ENCODE measurements around the gene ADARB1.

The ADARB1 gene

GRCh38 chr21:45091550-45092322 is 17.4 kb downstream of the ADARB1 start:
- DNase-seq (ENCODE audit: low read depth in 2 of 2, low spot score in 1 of 2), result no peak

- DNase-seq (ENCODE audit: low read depth in 2 of 2, low spot score in 1 of 2), result no peak
Measured at GRCh38 chr21:45093035-45093532, 18.7 kb downstream of the ADARB1 start.

GRCh38 chr21:45094412-45094811 is 20.0 kb downstream of the ADARB1 start:
- DNase-seq (ENCODE audit: low read depth in 2 of 2, low spot score in 1 of 2), result no peak

GRCh38 chr21:45095505-45095904 is 21.1 kb downstream of the ADARB1 start:
- DNase-seq (ENCODE audit: low read depth in 2 of 2, low spot score in 1 of 2), result no peak

GRCh38 chr21:45096217-45096616 is 21.8 kb downstream of the ADARB1 start:
- DNase-seq (ENCODE audit: low read depth in 2 of 2, low spot score in 1 of 2), result no peak

GRCh38 chr21:45097827-45098387 is 23.5 kb downstream of the ADARB1 start:
- no peak for DNase-seq (ENCODE audit: low read depth in 2 of 2, low spot score in 1 of 2)

GRCh38 chr21:45098867-45099266 is 24.5 kb downstream of the ADARB1 start:
- no peak for DNase-seq (ENCODE audit: low read depth in 2 of 2, low spot score in 1 of 2)

GRCh38 chr21:45099571-45099970 is 25.2 kb downstream of the ADARB1 start:
- no peak for DNase-seq (ENCODE audit: low read depth in 2 of 2, low spot score in 1 of 2)

- DNase-seq (ENCODE audit: low read depth in 2 of 2, low spot score in 1 of 2), result no peak
Measured at GRCh38 chr21:45100866-45101265, 26.5 kb downstream of the ADARB1 start.

GRCh38 chr21:45102391-45102932 is 28.1 kb downstream of the ADARB1 start:
- DNase-seq (ENCODE audit: low read depth in 2 of 2, low spot score in 1 of 2), result no peak

GRCh38 chr21:45103971-45104520 is 29.7 kb downstream of the ADARB1 start:
- DNase-seq (ENCODE audit: low read depth in 2 of 2, low spot score in 1 of 2), result no peak

GRCh38 chr21:45104560-45104959 is 30.2 kb downstream of the ADARB1 start:
- no peak for DNase-seq (ENCODE audit: low read depth in 2 of 2, low spot score in 1 of 2)

GRCh38 chr21:45105906-45106485 is 31.6 kb downstream of the ADARB1 start:
- no peak for DNase-seq (ENCODE audit: low read depth in 2 of 2, low spot score in 1 of 2)

GRCh38 chr21:45108034-45108790 is 33.8 kb downstream of the ADARB1 start:
- no peak for DNase-seq (ENCODE audit: low read depth in 2 of 2, low spot score in 1 of 2)

- DNase-seq (ENCODE audit: low read depth in 2 of 2, low spot score in 1 of 2), result no peak
Measured at GRCh38 chr21:45108808-45109781, 34.7 kb downstream of the ADARB1 start.

GRCh38 chr21:45109831-45110492 is 35.6 kb downstream of the ADARB1 start:
- peak in 1 of 2 donors; percentile 17 for DNase-seq (ENCODE audit: low read depth in 2 of 2, low spot score in 1 of 2)

- DNase-seq (ENCODE audit: low read depth in 2 of 2, low spot score in 1 of 2), result no peak
Measured at GRCh38 chr21:45110873-45111624, 36.7 kb downstream of the ADARB1 start.

GRCh38 chr21:45111703-45112102 is 37.3 kb downstream of the ADARB1 start:
- no peak for DNase-seq (ENCODE audit: low read depth in 2 of 2, low spot score in 1 of 2)

- no peak for DNase-seq (ENCODE audit: low read depth in 2 of 2, low spot score in 1 of 2)
Measured at GRCh38 chr21:45112371-45112770, 38.0 kb downstream of the ADARB1 start.

Data from stimulated activated CD8-positive, alpha-beta memory T cell treated with anti-CD3 and anti-CD28 coated beads, Interleukin-4, amount 100 ng/mL, for 4 hours (primary cell).